GM21528 (cell line): ENCODE measurements around the gene DCC.

Source experiments
- ATAC-seq: cut with Tn5 transposase; IDR thresholded peaks from one replicate; pipeline ENCODE4 v1.9.1; 2021; ENCODE audit warnings: mild to moderate bottlenecking, moderate library complexity; ENCODE audit not compliant: unreplicated experiment, low FRiP score

DCC gene

GRCh38 chr18:52339891-52340371, at the start of gene DCC:
Gene DCC, plus strand, starts transcription at chr18:52340197. Its CDS starts 591 bp downstream, at chr18:52340788.
- ATAC-seq: no peak

GRCh38 chr18:52310651-52311050, 29.3 kb upstream of the DCC start:
- no peak for ATAC-seq

GRCh38 chr18:52311331-52311730, 28.7 kb upstream of the DCC start:
- no peak for ATAC-seq

GRCh38 chr18:52312346-52312745, 27.7 kb upstream of the DCC start:
- ATAC-seq: no peak

GRCh38 chr18:52313213-52313612, 26.8 kb upstream of the DCC start:
- ATAC-seq: no peak

- ATAC-seq: no peak
These were observed 20.5 kb upstream of the DCC start for GRCh38 chr18:52319424-52319983.

GRCh38 chr18:52322307-52322706, 17.7 kb upstream of the DCC start:
- no peak for ATAC-seq

GRCh38 chr18:52323802-52324201, 16.2 kb upstream of the DCC start:
- no peak for ATAC-seq

- no peak for ATAC-seq
These were observed 14.0 kb upstream of the DCC start for GRCh38 chr18:52325997-52326396.

- ATAC-seq: no peak
These were observed 6.1 kb upstream of the DCC start for GRCh38 chr18:52333860-52334259.

- ATAC-seq: no peak
These were observed 5.7 kb upstream of the DCC start for GRCh38 chr18:52334307-52334706.

GRCh38 chr18:52334896-52335295, 5.1 kb upstream of the DCC start:
- ATAC-seq: no peak

GRCh38 chr18:52337276-52337675, 2.7 kb upstream of the DCC start:
- no peak for ATAC-seq

- ATAC-seq: no peak
These were observed 557 bp downstream of the DCC start for GRCh38 chr18:52340406-52341102.

- ATAC-seq: no peak
These were observed 1.1 kb downstream of the DCC start for GRCh38 chr18:52341103-52341432.

GRCh38 chr18:52341608-52342381, 1.8 kb downstream of the DCC start:
- no peak for ATAC-seq

- no peak for ATAC-seq
These were observed 2.5 kb downstream of the DCC start for GRCh38 chr18:52342456-52342855.

GRCh38 chr18:52343138-52343537, 3.1 kb downstream of the DCC start:
- ATAC-seq: no peak

GRCh38 chr18:52343731-52344340, 3.8 kb downstream of the DCC start:
- ATAC-seq: no peak

GRCh38 chr18:52344881-52345280, 4.9 kb downstream of the DCC start:
- no peak for ATAC-seq

- ATAC-seq: no peak
These were observed 5.4 kb downstream of the DCC start for GRCh38 chr18:52345428-52345827.
